H1 (cell line): ENCODE results near the gene MRC2. TPM values are rescaled to one million over a fixed set of nuclear protein-coding genes. Genes with fewer than 3 reads are reported as not detected.
A peak's percentile ranks its signal among the peaks of the same experiment; 100 is the strongest.

Source experiments
- CTCF ChIA-PET: fragments of 300-600 bp; sonication (Branson Sonifier 250); formaldehyde crosslinking; loops from one replicate; lab custom pipeline; 2021; ENCODE audit not compliant: partially characterized antibody; lab: Charles Lee
- POLR2A ChIA-PET: fragments of 300-600 bp; sonication (Branson Sonifier 250); formaldehyde crosslinking; loops from one replicate; lab custom pipeline; 2021; ENCODE audit warnings: inconsistent platforms; ENCODE audit not compliant: partially characterized antibody; lab: Charles Lee
- DNase-seq, 2 experiments: peaks; one replicate each; pipeline versions ENCODE4 v3.0.0 to v3.0.0-alpha.2; 2010 to 2022; ENCODE audit warnings: low spot score in 2 of 2, low read depth in 1 of 2, mixed read lengths in 1 of 2
- FAIRE-seq: peaks from 2 replicates; lab custom pipeline; 2011; peaks lifted over from hg19 to GRCh38; lab: Jason Lieb, UNC
- H2AFZ ChIP-seq: 2 replicates; pipeline ENCODE4 v1.8.1; 2012; ENCODE audit warnings: low read length, inconsistent platforms
- H2AK5ac ChIP-seq: 2 replicates; pipeline ENCODE4 v1.6.1; 2013; ENCODE audit warnings: low read depth, low read length
- H2BK120ac ChIP-seq: replicated peaks from 2 replicates; pipeline ENCODE3; 2013; ENCODE audit warnings: low read depth, low read length, inconsistent platforms
- H2BK12ac ChIP-seq: 2 replicates; pipeline ENCODE4 v1.6.1; 2013; ENCODE audit warnings: low read depth, low read length
- H2BK15ac ChIP-seq: 2 replicates; pipeline ENCODE4 v1.6.1; 2013; ENCODE audit warnings: low read length
- H2BK20ac ChIP-seq: 2 replicates; pipeline ENCODE4 v1.6.1; 2013; ENCODE audit warnings: low read length
- H2BK5ac ChIP-seq: 2 replicates; pipeline ENCODE4 v1.6.1; 2013; ENCODE audit warnings: low read depth, low read length
- H3K14ac ChIP-seq: 2 replicates; pipeline ENCODE4 v1.6.1; 2013; ENCODE audit warnings: inconsistent platforms; ENCODE audit not compliant: insufficient read length
- H3K18ac ChIP-seq: 2 replicates; pipeline ENCODE4 v1.6.1; 2013; ENCODE audit warnings: low read length; ENCODE audit errors: extremely low read depth
- H3K23ac ChIP-seq: 2 replicates; pipeline ENCODE4 v1.6.1; 2013; ENCODE audit warnings: inconsistent platforms; ENCODE audit not compliant: insufficient read length
- H3K23me2 ChIP-seq: 2 replicates; pipeline ENCODE4 v1.6.1; 2013; ENCODE audit warnings: low read depth, low read length
- H3K27ac ChIP-seq: 2 replicates; pipeline ENCODE4 v1.6.1; 2011; ENCODE audit warnings: low read depth, low read length, inconsistent platforms
- H3K27me3 ChIP-seq, 4 experiments: replicated peaks in 1 of 4; 1 replicate in 1 of 4; 2 replicates in 3 of 4; pipeline versions ENCODE4 v1.6.1 to v1.8.1; 2011 to 2013; ENCODE audit warnings: low read length in 3 of 4, mild to moderate bottlenecking in 3 of 4, inconsistent platforms in 2 of 4, mixed read lengths in 2 of 4, moderate library complexity in 1 of 4; ENCODE audit not compliant: control insufficient read depth in 3 of 4, insufficient read depth in 3 of 4; ENCODE audit errors: extremely low read depth in 1 of 4
- H3K36me3 ChIP-seq, 4 experiments: 2 replicates each; pipeline versions ENCODE4 v1.6.1 to v1.8.1; 2011 to 2013; ENCODE audit warnings: mild to moderate bottlenecking in 4 of 4, low read length in 3 of 4, moderate library complexity in 2 of 4, control low read depth in 1 of 4, inconsistent platforms in 1 of 4; ENCODE audit not compliant: insufficient read depth in 4 of 4, control insufficient read depth in 2 of 4
- H3K4ac ChIP-seq: replicated peaks from 2 replicates; pipeline ENCODE3; 2013; ENCODE audit warnings: low read length, low read depth, mixed read lengths, inconsistent platforms; ENCODE audit not compliant: insufficient read length
- H3K4me1 ChIP-seq, 4 experiments: replicated peaks in 1 of 4; 1 replicate in 1 of 4; 2 replicates in 3 of 4; pipeline versions ENCODE4 v1.6.1 to v1.8.1; 2011 to 2013; ENCODE audit warnings: low read length in 3 of 4, inconsistent platforms in 2 of 4, mixed read lengths in 1 of 4; ENCODE audit not compliant: insufficient read depth in 4 of 4, control insufficient read depth in 3 of 4
- H3K4me2 ChIP-seq, 2 experiments: 2 replicates each; pipeline versions ENCODE4 v1.6.1 to v1.8.1; 2011 to 2013; ENCODE audit warnings: low read depth in 2 of 2, low read length in 2 of 2, control low read depth in 1 of 2, inconsistent platforms in 1 of 2, mild to moderate bottlenecking in 1 of 2; ENCODE audit not compliant: insufficient read depth in 1 of 2
- H3K4me3 ChIP-seq, 4 experiments: fragments of 200-600, 300-600 bp in 1 of 4; sonication (generic), shearing (Covaris generic), sonication (Bioruptor Twin) in 1 of 4; 2 replicates each; pipeline versions ENCODE4 v1.5.1 to v1.8.1; 2011 to 2016; ENCODE audit warnings: low read length in 4 of 4, low read depth in 3 of 4, control low read depth in 2 of 4, inconsistent platforms in 2 of 4, mild to moderate bottlenecking in 2 of 4, mixed read lengths in 1 of 4, moderate library complexity in 1 of 4; ENCODE audit not compliant: insufficient read depth in 2 of 4; ENCODE audit errors: extremely low read depth in 1 of 4
- H3K56ac ChIP-seq: replicated peaks from 2 replicates; pipeline ENCODE3; 2013; ENCODE audit warnings: low read depth, mild to moderate bottlenecking, mixed read lengths, low read length, inconsistent platforms; ENCODE audit not compliant: insufficient read length
- H3K79me1 ChIP-seq: 2 replicates; pipeline ENCODE4 v1.6.1; 2013; ENCODE audit warnings: low read depth, low read length, control low read depth
- H3K79me2 ChIP-seq, 2 experiments: 2 replicates each; pipeline versions ENCODE4 v1.6.1 to v1.8.1; 2012 to 2013; ENCODE audit warnings: low read length in 2 of 2, mild to moderate bottlenecking in 2 of 2, inconsistent platforms in 1 of 2; ENCODE audit not compliant: insufficient read depth in 2 of 2, control insufficient read depth in 1 of 2
- H3K9ac ChIP-seq, 4 experiments: replicated peaks in 1 of 4; 1 replicate in 1 of 4; 2 replicates in 3 of 4; pipeline versions ENCODE4 v1.6.1 to v1.8.1; 2011 to 2013; ENCODE audit warnings: low read depth in 3 of 4, low read length in 3 of 4, control low read depth in 2 of 4, mild to moderate bottlenecking in 2 of 4, moderate library complexity in 2 of 4, inconsistent platforms in 1 of 4; ENCODE audit errors: extremely low read depth in 1 of 4
- H3K9me3 ChIP-seq, 2 experiments: 2 replicates each; pipeline versions ENCODE4 v1.6.1 to v1.8.1; 2012 to 2013; ENCODE audit warnings: mild to moderate bottlenecking in 2 of 2, moderate library complexity in 2 of 2, control low read depth in 1 of 2, inconsistent platforms in 1 of 2, low read depth in 1 of 2, low read length in 1 of 2, mixed read lengths in 1 of 2; ENCODE audit not compliant: insufficient read depth in 2 of 2
- H4K20me1 ChIP-seq, 2 experiments: replicated peaks in 1 of 2; 2 replicates each; pipeline versions ENCODE3 to v1.8.1; 2011 to 2013; ENCODE audit warnings: inconsistent platforms in 2 of 2, low read length in 2 of 2, mild to moderate bottlenecking in 1 of 2; ENCODE audit not compliant: insufficient read depth in 2 of 2, control insufficient read depth in 1 of 2
- H4K5ac ChIP-seq: 2 replicates; pipeline ENCODE4 v1.6.1; 2013; ENCODE audit warnings: low read length, low read depth, mixed read lengths, inconsistent platforms; ENCODE audit not compliant: insufficient read length
- H4K8ac ChIP-seq: 2 replicates; pipeline ENCODE4 v1.8.0; 2013; ENCODE audit warnings: mild to moderate bottlenecking, moderate library complexity, low read length, inconsistent platforms; ENCODE audit not compliant: insufficient read depth; ENCODE audit errors: extremely low read depth
- H4K91ac ChIP-seq: replicated peaks from 2 replicates; pipeline ENCODE3; 2013; ENCODE audit warnings: low read length, mixed read lengths, inconsistent platforms; ENCODE audit not compliant: insufficient read length
- ASH2L ChIP-seq: fragments of 200-600, 300-600 bp; sonication (generic); IDR thresholded peaks from one replicate; pipeline ENCODE4 v1.7.1; 2017; ENCODE audit warnings: low read length
- GABPA ChIP-seq: IDR thresholded peaks from 2 replicates; pipeline ENCODE4 v1.6.1; 2011; ENCODE audit warnings: mild to moderate bottlenecking, low read length, moderate library complexity, borderline replicate concordance; ENCODE audit not compliant: insufficient read depth
- GTF2F1 ChIP-seq: IDR thresholded peaks from 2 replicates; pipeline ENCODE4 v1.6.1; 2012; ENCODE audit warnings: low read depth, low read length, improper control_type of control experiment, borderline replicate concordance
- JUN ChIP-seq: IDR thresholded peaks from 2 replicates; pipeline ENCODE4 v1.6.1; 2011; ENCODE audit warnings: low read depth, mild to moderate bottlenecking, improper control_type of control experiment, low read length
- NRF1 ChIP-seq: IDR thresholded peaks from 2 replicates; pipeline ENCODE4 v1.6.1; 2011; ENCODE audit warnings: mild to moderate bottlenecking, low read depth, low read length, improper control_type of control experiment
- RBBP5 ChIP-seq: IDR thresholded peaks from 2 replicates; pipeline ENCODE4 v1.7.1; 2012; ENCODE audit warnings: low read depth, mild to moderate bottlenecking, inconsistent platforms, low read length, moderate library complexity, borderline replicate concordance
- RXRA ChIP-seq: IDR thresholded peaks from 2 replicates; pipeline ENCODE4 v1.6.1; 2011; ENCODE audit warnings: low read depth, mild to moderate bottlenecking, low read length, moderate library complexity; ENCODE audit not compliant: insufficient read depth
- SIN3A ChIP-seq, 2 experiments: IDR thresholded peaks in 1 of 2; conservative IDR thresholded peaks in 1 of 2; 2 replicates each; pipeline ENCODE4 v1.6.1; 2011 to 2012; ENCODE audit warnings: low read length in 2 of 2, improper control_type of control experiment in 1 of 2, low read depth in 1 of 2, mild to moderate bottlenecking in 1 of 2
- SP4 ChIP-seq: IDR thresholded peaks from 2 replicates; pipeline ENCODE4 v1.6.1; 2012; ENCODE audit warnings: low read length, inconsistent platforms
- YY1 ChIP-seq: IDR thresholded peaks from 2 replicates; pipeline ENCODE4 v1.6.1; 2011; ENCODE audit warnings: low read depth, mild to moderate bottlenecking, low read length
- WGBS, 2 experiments: shearing (Covaris generic) in 1 of 2; methylation state at CpG; one replicate each; pipeline versions ENCODE4 v1.1.6 to v1.1.7; 2013 to 2015; ENCODE audit warnings: low lambda C conversion rate in 2 of 2, mixed read lengths in 2 of 2, inconsistent platforms in 1 of 2, low coverage in 1 of 2, missing lambda C conversion rate in 1 of 2; ENCODE audit not compliant: insufficient replicate concordance in 2 of 2, insufficient coverage in 1 of 2, insufficient read length in 1 of 2; ENCODE audit errors: extremely low coverage in 1 of 2, missing lambda C conversion rate in 1 of 2; 5-methylcytosine and 5-hydroxymethylcytosine counted together
- polyA plus RNA-seq, 7 experiments: library from polyadenylated mRNA; depleted of rRNA in 3 of 7; stranded (reverse) in 5 of 7; unstranded in 2 of 7; fragments of >200 nt in 5 of 7; fragments of 200-250 nt in 2 of 7; gene quantifications; 1 replicate in 5 of 7; 2 replicates in 1 of 7; 4 replicates in 1 of 7; pipeline versions ENCODE4 v1.2.1 to v1.2.3, GENCODE V29; 2011 to 2013; ENCODE audit warnings: missing spikeins in 2 of 7, mixed read lengths in 2 of 7
- total RNA-seq: library from RNA; stranded (reverse); fragmentation: NEBNext Ultra II Directional; extraction: Animal tissue kit (Norgen Biotek cat#: 25700); gene quantifications from 2 replicates; pipeline ENCODE4 v1.2.1, GENCODE V29; 2021
- TF ChIP-seq, protein P1 (sequence below): IDR thresholded peaks from 2 replicates; pipeline ENCODE4 v1.6.1; 2011; ENCODE audit warnings: low read depth, mild to moderate bottlenecking, low read length; ENCODE audit not compliant: insufficient read depth

MRC2 gene
- total and polyA plus RNA-seq, 2 of the 8 experiments (the other 6 are each of a cell fraction or from before 2014, with no cell fraction given): 7.0 to 24.2 TPM

DNA sequence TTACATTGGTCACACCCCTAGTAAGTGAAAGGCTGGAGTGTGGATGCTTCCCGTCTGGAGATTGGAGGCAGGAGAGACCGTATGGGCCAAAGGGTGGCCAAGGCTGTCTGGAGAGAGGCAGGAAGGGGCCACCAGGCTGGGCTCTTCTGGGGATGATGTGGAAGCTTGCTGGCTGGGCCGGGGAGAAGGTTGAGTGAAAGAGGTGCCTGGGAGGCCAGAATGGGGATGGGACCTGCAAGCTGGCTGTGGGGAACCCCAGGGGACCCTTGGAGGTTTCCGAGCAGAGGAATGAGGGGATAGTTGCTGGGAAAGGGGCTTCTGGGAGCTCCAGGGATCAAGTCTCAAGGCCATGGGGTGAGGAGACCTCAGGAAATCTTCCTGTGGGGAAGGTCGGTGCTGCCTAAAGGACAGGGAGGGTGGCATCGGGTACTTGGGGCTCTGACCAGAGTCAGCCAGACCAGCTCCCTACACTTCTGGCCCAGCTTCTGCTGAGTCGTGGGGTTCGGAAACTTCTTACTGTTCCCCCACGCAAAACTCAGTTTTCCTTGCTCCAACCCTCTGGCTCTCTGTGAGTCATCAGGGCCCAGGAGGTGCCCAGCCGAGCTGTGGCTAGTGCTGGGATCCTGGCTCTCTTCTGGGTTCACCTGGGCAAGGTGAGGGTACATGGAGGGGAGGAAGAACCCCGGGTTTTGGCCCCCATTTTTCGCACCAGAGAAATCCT lies 3.1 kb downstream of the MRC2 start:
- peaks cover 0 to 21% of the 10 kb centered on the region in 2 experiments; a peak in 1 of 4 replicates for H3K79me2 ChIP-seq
- FAIRE-seq (no peak), DNase-seq (no peak)
- no peaks in the 10 kb centered on the region for H3K9me3 ChIP-seq
- H2BK120ac ChIP-seq: no peak overlapping the region
- H4K20me1 ChIP-seq: no peaks in the 10 kb centered on the region
- peak overlapping the region; percentile 81; the same call in 1 of the 2 replicates for H2BK15ac ChIP-seq
- H4K8ac ChIP-seq: 0 out of 2 replicates have a peak overlapping the region, but pooled peaks have one; percentile 4
- no peak overlapping the region for H3K9ac ChIP-seq
- H3K27me3 ChIP-seq: peaks cover 0 to 2% (median 0%) of the 10 kb centered on the region in 4 experiments; a peak in 1 of 7 replicates
- no peak overlapping the region for H3K4ac ChIP-seq
- H2BK5ac ChIP-seq: no peak overlapping the region
- no peak overlapping the region for H3K56ac ChIP-seq
- H3K79me1 ChIP-seq: peaks cover 7% of the 10 kb centered on the region
- H2AFZ ChIP-seq: no peak overlapping the region
- H3K18ac ChIP-seq: no peak overlapping the region
- ChIA-PET CTCF (interaction anchor here (0.7 to 1.1 kb wide), 2 partner anchors 12 to 15 kb away, joined by 3 to 4 read pairs; no protein-coding TSS in a partner anchor), POLR2A (interaction anchor here (0.7 to 2.6 kb wide), 6 partner anchors 9 to 40 kb away, joined by 3 to 7 read pairs (median 4); no protein-coding TSS in a partner anchor)
- H4K91ac ChIP-seq: no peak overlapping the region
- H2BK20ac ChIP-seq: 0 out of 2 replicates have a peak overlapping the region, but pooled peaks have one; percentile 32
- H3K4me1 ChIP-seq: peaks cover 5 to 29% (median 24%) of the 10 kb centered on the region in 4 experiments
- no peak overlapping the region for H3K27ac ChIP-seq
- no peak overlapping the region for H3K23ac ChIP-seq
- H3K4me2 ChIP-seq: no peak overlapping the region
- WGBS, 2 experiments: 88% methylated on average over 12 of the region's 12 CpGs; no CpG with 5 or more reads in 1 of the 2 experiments
- H3K36me3 ChIP-seq: no peaks in the 10 kb centered on the region
- peaks cover 12% of the 10 kb centered on the region; the same call in 1 of the 2 replicates for H3K23me2 ChIP-seq
- H2AK5ac ChIP-seq: peak overlapping the region; percentile 91; the same call in 1 of the 2 replicates
- H3K4me3 ChIP-seq: no peak overlapping the region
- no peak overlapping the region for H4K5ac ChIP-seq
- no peak overlapping the region; the same call in 1 of the 2 replicates for H2BK12ac ChIP-seq
- no peak overlapping the region for H3K14ac ChIP-seq
- TF ChIP-seq RBBP5 (no peak), JUN (no peak), SIN3A (conservative IDR thresholded peaks at IDR 0.05 in 1 of 2, IDR thresholded peaks at IDR 0.05 in 1 of 2; ENCODE audit: low read depth in 1 of 2, low read length in 2 of 2) (no peak), ASH2L (no peak), GABPA (no peak), RXRA (no peak), NRF1 (no peak), SP4 (no peak), GTF2F1 (no peak), YY1 (no peak)
- TF ChIP-seq, protein P1, sequence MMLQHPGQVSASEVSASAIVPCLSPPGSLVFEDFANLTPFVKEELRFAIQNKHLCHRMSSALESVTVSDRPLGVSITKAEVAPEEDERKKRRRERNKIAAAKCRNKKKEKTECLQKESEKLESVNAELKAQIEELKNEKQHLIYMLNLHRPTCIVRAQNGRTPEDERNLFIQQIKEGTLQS: no peak
